Panc1 (cell line): ENCODE measurements around the gene AP3D1. TPM values are rescaled to one million over a fixed set of nuclear protein-coding genes. Genes with fewer than 3 reads are reported as not detected.

Experiments used
- ATAC-seq: fragments of 200-7000 bp; cut with Tn5 transposase; 2 replicates; pipeline ENCODE4 v1.9.1; 2020; ENCODE audit warnings: mild to moderate bottlenecking, moderate library complexity
- BruUV-seq: library from RNA; stranded (reverse); fragments of 400-500 nt; replicated peaks from 2 replicates; lab custom pipeline; 2021; lab: Mats Ljungman, UMichigan
- CTCF ChIA-PET: fragments of 300-600 bp; sonication (Branson Sonifier 250); formaldehyde crosslinking; loops from one replicate; lab custom pipeline; 2022; ENCODE audit warnings: antibody characterized with exemption; lab: Charles Lee
- POLR2A ChIA-PET: fragments of 300-600 bp; sonication (Branson Sonifier 250); formaldehyde crosslinking; loops from one replicate; lab custom pipeline; 2022; ENCODE audit warnings: antibody characterized with exemption; lab: Charles Lee
- DNase-seq: peaks from one replicate; pipeline ENCODE4 v3.0.0-alpha.2; 2010; ENCODE audit warnings: low read depth, low spot score
- H3K27ac ChIP-seq: 2 replicates; pipeline ENCODE4 v1.5.1; 2011; ENCODE audit warnings: mild to moderate bottlenecking, low read length, inconsistent platforms
- H3K27me3 ChIP-seq: fragments of 200-500 bp; sonication (Bioruptor generic); 2 replicates; pipeline ENCODE4 v1.6.0; 2014; ENCODE audit warnings: low read length, inconsistent platforms; ENCODE audit not compliant: control insufficient read depth, insufficient read depth
- H3K36me3 ChIP-seq: fragments of 200-500 bp; sonication (Bioruptor generic); 2 replicates; pipeline ENCODE4 v1.5.1; 2014; ENCODE audit warnings: inconsistent platforms, mild to moderate bottlenecking, low read length, moderate library complexity; ENCODE audit not compliant: control insufficient read depth, insufficient read depth
- H3K4me1 ChIP-seq: 2 replicates; pipeline ENCODE4 v1.5.1; 2011; ENCODE audit warnings: inconsistent platforms, mild to moderate bottlenecking, low read length, moderate library complexity; ENCODE audit not compliant: control insufficient read depth, insufficient read depth
- H3K4me3 ChIP-seq, 2 experiments: 2 replicates each; pipeline ENCODE4 v1.5.1; 2011 to 2012; ENCODE audit warnings: low read depth in 2 of 2, low read length in 2 of 2, mild to moderate bottlenecking in 2 of 2, inconsistent platforms in 1 of 2, moderate library complexity in 1 of 2
- H3K9me3 ChIP-seq: fragments of 200-500 bp; sonication (Bioruptor generic); 2 replicates; pipeline ENCODE4 v1.5.1; 2014; ENCODE audit warnings: low read depth, mild to moderate bottlenecking, inconsistent platforms, low read length, moderate library complexity; ENCODE audit not compliant: control insufficient read depth, insufficient read depth
- CTCF ChIP-seq: fragments of 450-650 bp; IDR thresholded peaks from 2 replicates; pipeline ENCODE4 v1.5.1; 2017; ENCODE audit warnings: mild to moderate bottlenecking
- POLR2AphosphoS5 ChIP-seq: IDR thresholded peaks from 2 replicates; pipeline ENCODE4 v1.6.1; 2012; ENCODE audit warnings: mild to moderate bottlenecking, low read depth, low read length, moderate library complexity
- SIN3A ChIP-seq: IDR thresholded peaks from 2 replicates; pipeline ENCODE4 v1.6.1; 2012; ENCODE audit warnings: low read depth, mild to moderate bottlenecking, low read length, moderate library complexity, borderline replicate concordance; ENCODE audit not compliant: insufficient read depth
- TCF7L2 ChIP-seq: IDR thresholded peaks from 2 replicates; pipeline ENCODE4 v1.6.1; 2011; ENCODE audit warnings: mild to moderate bottlenecking, low read depth, low read length, inconsistent platforms
- in situ Hi-C: cut with HindIII; loops from 2 replicates; pipeline ENCODE4 v1.10.0; 2016; ENCODE audit warnings: low sequenced_read_pairs, low pct_unique_long_range_greater_than_20kb
- intact Hi-C: fragments of 100-400 bp; cut with micrococcal nuclease; formaldehyde crosslinking; loops from one replicate; pipeline ENCODE4 v1.10.0; 2022; ENCODE audit not compliant: unreplicated experiment
- total RNA-seq: library from RNA; stranded (reverse); gene quantifications from one replicate; pipeline ENCODE4 v1.2.1, GENCODE V29; 2021; ENCODE audit not compliant: unreplicated experiment
- TF ChIP-seq, protein P1 (sequence below), 2 experiments: IDR thresholded peaks; 2 replicates each; pipeline ENCODE4 v1.6.1; 2011 to 2012; ENCODE audit warnings: low read depth in 2 of 2, control low read depth in 1 of 2, low read length in 1 of 2, mild to moderate bottlenecking in 1 of 2, moderate library complexity in 1 of 2; ENCODE audit not compliant: insufficient read depth in 1 of 2

AP3D1 gene
- total RNA-seq, 1 experiment from 2014 or later = 167 TPM

- ATAC-seq (no peak), DNase-seq (no peak)
- TF ChIP-seq TCF7L2 (no peak), POLR2AphosphoS5 (no peak), CTCF (no peak), SIN3A (no peak)
- TF ChIP-seq, protein P1, sequence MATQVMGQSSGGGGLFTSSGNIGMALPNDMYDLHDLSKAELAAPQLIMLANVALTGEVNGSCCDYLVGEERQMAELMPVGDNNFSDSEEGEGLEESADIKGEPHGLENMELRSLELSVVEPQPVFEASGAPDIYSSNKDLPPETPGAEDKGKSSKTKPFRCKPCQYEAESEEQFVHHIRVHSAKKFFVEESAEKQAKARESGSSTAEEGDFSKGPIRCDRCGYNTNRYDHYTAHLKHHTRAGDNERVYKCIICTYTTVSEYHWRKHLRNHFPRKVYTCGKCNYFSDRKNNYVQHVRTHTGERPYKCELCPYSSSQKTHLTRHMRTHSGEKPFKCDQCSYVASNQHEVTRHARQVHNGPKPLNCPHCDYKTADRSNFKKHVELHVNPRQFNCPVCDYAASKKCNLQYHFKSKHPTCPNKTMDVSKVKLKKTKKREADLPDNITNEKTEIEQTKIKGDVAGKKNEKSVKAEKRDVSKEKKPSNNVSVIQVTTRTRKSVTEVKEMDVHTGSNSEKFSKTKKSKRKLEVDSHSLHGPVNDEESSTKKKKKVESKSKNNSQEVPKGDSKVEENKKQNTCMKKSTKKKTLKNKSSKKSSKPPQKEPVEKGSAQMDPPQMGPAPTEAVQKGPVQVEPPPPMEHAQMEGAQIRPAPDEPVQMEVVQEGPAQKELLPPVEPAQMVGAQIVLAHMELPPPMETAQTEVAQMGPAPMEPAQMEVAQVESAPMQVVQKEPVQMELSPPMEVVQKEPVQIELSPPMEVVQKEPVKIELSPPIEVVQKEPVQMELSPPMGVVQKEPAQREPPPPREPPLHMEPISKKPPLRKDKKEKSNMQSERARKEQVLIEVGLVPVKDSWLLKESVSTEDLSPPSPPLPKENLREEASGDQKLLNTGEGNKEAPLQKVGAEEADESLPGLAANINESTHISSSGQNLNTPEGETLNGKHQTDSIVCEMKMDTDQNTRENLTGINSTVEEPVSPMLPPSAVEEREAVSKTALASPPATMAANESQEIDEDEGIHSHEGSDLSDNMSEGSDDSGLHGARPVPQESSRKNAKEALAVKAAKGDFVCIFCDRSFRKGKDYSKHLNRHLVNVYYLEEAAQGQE (IDR thresholded peaks at IDR 0.05; ENCODE audit: insufficient read depth in 1 of 2, low read depth in 2 of 2, low read length in 1 of 2) = no peak
- H3K9me3 ChIP-seq = no peaks in the 10 kb centered on the region
- no peak overlapping the region for H3K27ac ChIP-seq
- BruUV-seq = no TSS peak
- intact Hi-C loops (no loop called here), in situ Hi-C loops (no loop called here)
- CTCF ChIA-PET = no interaction called here
- no peaks in the 10 kb centered on the region for H3K4me1 ChIP-seq
- H3K36me3 ChIP-seq = peaks cover 2% of the 10 kb centered on the region; the same call in 1 of the 2 replicates
- H3K27me3 ChIP-seq = no peaks in the 10 kb centered on the region
- no peak overlapping the region for H3K4me3 ChIP-seq
- POLR2A ChIA-PET = no interaction called here
Observed at GRCh38 chr19:2117215-2117960, 34.0 kb downstream of the AP3D1 start.

DNA sequence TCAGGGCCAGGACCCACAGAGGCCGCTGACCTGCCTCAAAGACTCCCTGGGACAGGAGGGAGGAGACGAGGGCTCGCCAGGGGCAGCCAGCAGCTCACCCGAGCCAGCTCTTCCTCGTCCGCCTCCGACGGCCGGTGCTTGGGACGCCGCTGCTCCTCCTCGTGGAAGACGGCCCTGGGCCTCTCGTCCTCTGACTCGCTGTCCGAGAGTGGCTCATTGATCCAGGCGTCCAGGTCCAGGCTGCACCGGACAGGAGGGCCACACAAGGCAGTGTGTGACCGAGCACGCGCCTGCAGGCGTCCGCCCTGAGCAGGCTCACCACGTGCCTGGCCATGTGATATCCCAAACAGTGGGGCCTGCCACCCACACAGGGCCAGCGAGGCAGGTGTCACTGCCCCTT lies 34.9 kb downstream of the AP3D1 start:
- CTCF ChIA-PET = no interaction called here
- BruUV-seq = no TSS peak
- H3K27me3 ChIP-seq = no peaks in the 10 kb centered on the region
- DNase-seq (no peak), ATAC-seq (no peak)
- POLR2A ChIA-PET = no interaction called here
- no peaks in the 10 kb centered on the region; the same call in 1 of the 2 replicates for H3K36me3 ChIP-seq
- no peaks in the 10 kb centered on the region for H3K9me3 ChIP-seq
- H3K27ac ChIP-seq = no peak overlapping the region
- H3K4me1 ChIP-seq = no peaks in the 10 kb centered on the region
- no peak overlapping the region for H3K4me3 ChIP-seq
- in situ Hi-C loops = no loop called here
- intact Hi-C loops = no loop called here
- no peak for TF ChIP-seq CTCF
- TF ChIP-seq, protein P1 (IDR thresholded peaks at IDR 0.05; ENCODE audit: insufficient read depth in 1 of 2, low read depth in 2 of 2, low read length in 1 of 2) = no peak
- no peak for TF ChIP-seq POLR2AphosphoS5
- no peak for TF ChIP-seq TCF7L2
- no peak for TF ChIP-seq SIN3A
